Mononuclear cell (primary cell): Measurements from ENCODE around the gene TMPRSS13. TPM values are rescaled to one million over a fixed set of nuclear protein-coding genes. Genes with fewer than 3 reads are reported as not detected.
"Not testable (repeated sequence)": the region's sequence is repeated elsewhere in the genome, so short reads cannot be mapped to it uniquely, and the experiment has no call there.

Experiments used
- H3K27me3 ChIP-seq: 2 replicates; pipeline ENCODE4 v1.6.0; 2011; ENCODE audit warnings: low read length, control low read depth; ENCODE audit not compliant: insufficient read depth
- H3K4me1 ChIP-seq: 2 replicates; pipeline ENCODE4 v1.5.1; 2011; ENCODE audit warnings: mild to moderate bottlenecking, low read length, control low read depth; ENCODE audit not compliant: insufficient read depth
- H3K4me3 ChIP-seq: 2 replicates; pipeline ENCODE4 v1.5.1; 2011; ENCODE audit warnings: mild to moderate bottlenecking, low read length, moderate library complexity
- H3K9me3 ChIP-seq: 2 replicates; pipeline ENCODE4 v1.5.1; 2011; ENCODE audit warnings: low read depth, mild to moderate bottlenecking, control low read depth, low read length
- total RNA-seq: library from RNA; depleted of rRNA; stranded (reverse); fragments of >200 nt; gene quantifications from one replicate; pipeline ENCODE4 v1.2.3, GENCODE V29; 2012

TMPRSS13 gene
- total RNA-seq, 1 donor = 0.73 TPM

- Histone ChIP-seq H3K4me1 (peaks cover 10% of the 10 kb centered on the region), H3K27me3 (no peaks in the 10 kb centered on the region), H3K4me3 (no peak overlapping the region), H3K9me3 (peaks cover 17% of the 10 kb centered on the region)
Measured at GRCh38 chr11:117960406-117960805, 31.2 kb upstream of the TMPRSS13 start.

- H3K9me3 ChIP-seq = peaks cover 17% of the 10 kb centered on the region
- H3K4me1 ChIP-seq = peaks cover 11% of the 10 kb centered on the region
- H3K4me3 ChIP-seq = no peak overlapping the region
- H3K27me3 ChIP-seq = no peaks in the 10 kb centered on the region
Measured at GRCh38 chr11:117959438-117960149, 30.4 kb upstream of the TMPRSS13 start.

GRCh38 chr11:117958949-117959348, 29.7 kb upstream of the TMPRSS13 start:
- no peaks in the 10 kb centered on the region for H3K27me3 ChIP-seq
- H3K4me1 ChIP-seq = peaks cover 17% of the 10 kb centered on the region
- H3K9me3 ChIP-seq = peaks cover 17% of the 10 kb centered on the region
- H3K4me3 ChIP-seq = no peak overlapping the region

- Histone ChIP-seq H3K9me3 (peaks cover 7% of the 10 kb centered on the region), H3K4me1 (peaks cover 65% of the 10 kb centered on the region), H3K4me3 (no peak overlapping the region), H3K27me3 (no peaks in the 10 kb centered on the region)
Measured at GRCh38 chr11:117953024-117953671, 23.9 kb upstream of the TMPRSS13 start.

GRCh38 chr11:117950993-117951961, 22.1 kb upstream of the TMPRSS13 start:
- peaks cover 81% of the 10 kb centered on the region for H3K4me1 ChIP-seq
- H3K4me3 ChIP-seq = no peak overlapping the region
- H3K9me3 ChIP-seq = no peaks in the 10 kb centered on the region
- no peaks in the 10 kb centered on the region for H3K27me3 ChIP-seq

GRCh38 chr11:117950301-117950700, 21.1 kb upstream of the TMPRSS13 start:
- H3K4me1 ChIP-seq = peaks cover 81% of the 10 kb centered on the region
- H3K4me3 ChIP-seq = no peak overlapping the region
- no peaks in the 10 kb centered on the region for H3K27me3 ChIP-seq
- no peaks in the 10 kb centered on the region for H3K9me3 ChIP-seq

- Histone ChIP-seq H3K4me1 (peaks cover 75% of the 10 kb centered on the region), H3K9me3 (no peaks in the 10 kb centered on the region), H3K4me3 (no peak overlapping the region), H3K27me3 (no peaks in the 10 kb centered on the region)
Measured at GRCh38 chr11:117949062-117949461, 19.9 kb upstream of the TMPRSS13 start.

GRCh38 chr11:117948466-117948865, 19.3 kb upstream of the TMPRSS13 start:
- peaks cover 69% of the 10 kb centered on the region for H3K4me1 ChIP-seq
- H3K27me3 ChIP-seq, H3K9me3 ChIP-seq, H3K4me3 ChIP-seq: not testable (repeated sequence)

- not testable (repeated sequence) for H3K27me3 ChIP-seq, H3K9me3 ChIP-seq, H3K4me3 ChIP-seq
Measured at GRCh38 chr11:117947751-117948150, 18.5 kb upstream of the TMPRSS13 start.

GRCh38 chr11:117946842-117947526, 17.8 kb upstream of the TMPRSS13 start:
- peaks cover 55% of the 10 kb centered on the region for H3K4me1 ChIP-seq
- no peak overlapping the region for H3K4me3 ChIP-seq
- H3K27me3 ChIP-seq = no peaks in the 10 kb centered on the region
- H3K9me3 ChIP-seq = no peaks in the 10 kb centered on the region

More at GRCh38 chr11:117947751-117948150, 18.5 kb upstream of the TMPRSS13 start:
- peaks cover 62% of the 10 kb centered on the region for H3K4me1 ChIP-seq

GRCh38 chr11:117946156-117946841, 17.1 kb upstream of the TMPRSS13 start:
- no peaks in the 10 kb centered on the region for H3K9me3 ChIP-seq
- peaks cover 48% of the 10 kb centered on the region for H3K4me1 ChIP-seq
- no peaks in the 10 kb centered on the region for H3K27me3 ChIP-seq
- H3K4me3 ChIP-seq = no peak overlapping the region

- Histone ChIP-seq H3K27me3 (no peaks in the 10 kb centered on the region), H3K4me3 (no peak overlapping the region), H3K4me1 (peaks cover 37% of the 10 kb centered on the region), H3K9me3 (no peaks in the 10 kb centered on the region)
Measured at GRCh38 chr11:117945047-117945810, 16.0 kb upstream of the TMPRSS13 start.

- Histone ChIP-seq H3K27me3 (no peaks in the 10 kb centered on the region), H3K4me3 (no peak overlapping the region), H3K9me3 (no peaks in the 10 kb centered on the region), H3K4me1 (peaks cover 30% of the 10 kb centered on the region)
Measured at GRCh38 chr11:117944554-117944953, 15.4 kb upstream of the TMPRSS13 start.
